PC-3 (cell line): ENCODE results near the gene ASPHD2.

Experiments used
- EZH2phosphoT487 ChIP-seq: fragments of 300-600 bp; sonication (generic); IDR thresholded peaks from 2 replicates; pipeline ENCODE4 v1.6.1; 2018; ENCODE audit warnings: mild to moderate bottlenecking, antibody characterized with exemption, low read length, borderline replicate concordance
- TF ChIP-seq, protein P1 (sequence below): fragments of 300-600 bp; sonication (generic); conservative IDR thresholded peaks from 2 replicates; pipeline ENCODE4 v1.5.1; 2017; ENCODE audit warnings: antibody characterized with exemption, low read depth, mild to moderate bottlenecking, low read length

DNA sequence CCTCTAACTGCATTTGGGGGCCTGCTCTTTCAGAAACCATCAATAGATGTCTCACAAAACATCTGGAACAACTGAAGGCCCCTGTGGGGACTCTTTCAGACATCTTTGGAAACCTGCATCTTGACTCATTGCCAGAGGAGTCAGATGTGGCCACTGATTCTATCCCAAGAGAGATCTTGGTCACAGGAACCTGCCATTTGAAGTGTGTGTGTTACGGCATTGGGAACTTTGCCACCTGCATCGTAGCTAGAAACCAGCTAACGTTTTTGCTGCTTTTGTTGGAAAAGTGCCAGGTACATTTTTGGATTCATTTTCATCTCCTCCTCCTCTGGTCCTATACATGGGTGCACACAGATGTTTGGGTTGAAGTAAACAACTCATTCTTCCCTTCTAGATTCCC is 58.9 kb downstream of the ASPHD2 start:
- TF ChIP-seq, protein P1, sequence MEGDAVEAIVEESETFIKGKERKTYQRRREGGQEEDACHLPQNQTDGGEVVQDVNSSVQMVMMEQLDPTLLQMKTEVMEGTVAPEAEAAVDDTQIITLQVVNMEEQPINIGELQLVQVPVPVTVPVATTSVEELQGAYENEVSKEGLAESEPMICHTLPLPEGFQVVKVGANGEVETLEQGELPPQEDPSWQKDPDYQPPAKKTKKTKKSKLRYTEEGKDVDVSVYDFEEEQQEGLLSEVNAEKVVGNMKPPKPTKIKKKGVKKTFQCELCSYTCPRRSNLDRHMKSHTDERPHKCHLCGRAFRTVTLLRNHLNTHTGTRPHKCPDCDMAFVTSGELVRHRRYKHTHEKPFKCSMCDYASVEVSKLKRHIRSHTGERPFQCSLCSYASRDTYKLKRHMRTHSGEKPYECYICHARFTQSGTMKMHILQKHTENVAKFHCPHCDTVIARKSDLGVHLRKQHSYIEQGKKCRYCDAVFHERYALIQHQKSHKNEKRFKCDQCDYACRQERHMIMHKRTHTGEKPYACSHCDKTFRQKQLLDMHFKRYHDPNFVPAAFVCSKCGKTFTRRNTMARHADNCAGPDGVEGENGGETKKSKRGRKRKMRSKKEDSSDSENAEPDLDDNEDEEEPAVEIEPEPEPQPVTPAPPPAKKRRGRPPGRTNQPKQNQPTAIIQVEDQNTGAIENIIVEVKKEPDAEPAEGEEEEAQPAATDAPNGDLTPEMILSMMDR = no peak
- TF ChIP-seq EZH2phosphoT487 = no peak
